Measurements from ENCODE around the gene FCRL1. TPM values are rescaled to one million over a fixed set of nuclear protein-coding genes. Genes with fewer than 3 reads are reported as not detected.

The FCRL1 gene
- total and polyA plus RNA-seq, 4 donors, result 0.26 to 4.2 (median 3.3) TPM

- DNase-seq (peak in 1 of 3 donors; percentile 0), ATAC-seq (ENCODE audit: insufficient read depth, low FRiP score) (peak; percentile 53)
- WGBS, 2 donors, result 77 to 84% methylated on average over 4 of the region's 4 CpGs
- no peaks in the 10 kb centered on the region for H3K36me3 ChIP-seq (ENCODE audit: control insufficient read depth in 4 of 4, insufficient read depth in 4 of 4, low read length in 4 of 4)
- H3K4me3 ChIP-seq, result no peak overlapping the region
- H3K27ac ChIP-seq (ENCODE audit: low read depth in 1 of 2, low read length in 1 of 2), result no peak overlapping the region
- H3K9me3 ChIP-seq (ENCODE audit: control insufficient read depth in 4 of 4, insufficient read depth in 3 of 4, low read length in 3 of 4), result no peaks in the 10 kb centered on the region
- no peak overlapping the region for H3K9ac ChIP-seq (ENCODE audit: insufficient read depth in 1 of 2, low read length in 2 of 2)
- H3K27me3 ChIP-seq (ENCODE audit: control insufficient read depth in 3 of 3, insufficient read depth in 3 of 3, low read length in 2 of 3), result peaks cover 0 to 2% (median 0%) of the 10 kb centered on the region in 3 donors
- no peaks in the 10 kb centered on the region for H3K4me1 ChIP-seq (ENCODE audit: control insufficient read depth in 5 of 5, insufficient read depth in 5 of 5, low read length in 5 of 5)
- TF ChIP-seq CTCF (IDR thresholded peaks at IDR 0.05; ENCODE audit: control extremely low read depth, extremely low read depth), result no peak
Measured at GRCh38 chr1:157844089-157844830, 24.3 kb upstream of the FCRL1 start.

GRCh38 chr1:157842939-157843338 is 23.0 kb upstream of the FCRL1 start:
- no peak overlapping the region for H3K27ac ChIP-seq (ENCODE audit: low read depth in 1 of 2, low read length in 1 of 2)
- 82 to 97% methylated on average over 1 of the region's 1 CpG for WGBS, 2 donors
- H3K9ac ChIP-seq (ENCODE audit: insufficient read depth in 1 of 2, low read length in 2 of 2), result no peak overlapping the region
- TF ChIP-seq CTCF (IDR thresholded peaks at IDR 0.05; ENCODE audit: control extremely low read depth, extremely low read depth), result no peak
- no peak overlapping the region for H3K4me3 ChIP-seq
- no peaks in the 10 kb centered on the region for H3K36me3 ChIP-seq (ENCODE audit: control insufficient read depth in 4 of 4, insufficient read depth in 4 of 4, low read length in 4 of 4)
- DNase-seq (no peak), ATAC-seq (ENCODE audit: insufficient read depth, low FRiP score) (no peak)
- no peaks in the 10 kb centered on the region for H3K4me1 ChIP-seq (ENCODE audit: control insufficient read depth in 5 of 5, insufficient read depth in 5 of 5, low read length in 5 of 5)
- peaks cover 0 to 2% (median 0%) of the 10 kb centered on the region in 3 donors for H3K27me3 ChIP-seq (ENCODE audit: control insufficient read depth in 3 of 3, insufficient read depth in 3 of 3, low read length in 2 of 3)
- H3K9me3 ChIP-seq (ENCODE audit: control insufficient read depth in 4 of 4, insufficient read depth in 3 of 4, low read length in 3 of 4), result no peaks in the 10 kb centered on the region

GRCh38 chr1:157841708-157842107 is 21.8 kb upstream of the FCRL1 start, which contains the start of gene CD5L:
TSS of gene CD5L (minus strand) at chr1:157841808. CDS start at chr1:157841701, 107 bp downstream.
- H3K4me1 ChIP-seq (ENCODE audit: control insufficient read depth in 5 of 5, insufficient read depth in 5 of 5, low read length in 5 of 5), result no peaks in the 10 kb centered on the region
- no peaks in the 10 kb centered on the region for H3K36me3 ChIP-seq (ENCODE audit: control insufficient read depth in 4 of 4, insufficient read depth in 4 of 4, low read length in 4 of 4)
- H3K4me3 ChIP-seq, result no peak within 1 kb of the TSS
- no peak within 1 kb of the TSS for H3K9ac ChIP-seq (ENCODE audit: insufficient read depth in 1 of 2, low read length in 2 of 2)
- no peaks in the 10 kb centered on the region for H3K9me3 ChIP-seq (ENCODE audit: control insufficient read depth in 4 of 4, insufficient read depth in 3 of 4, low read length in 3 of 4)
- 59 to 69% methylated on average over 3 of the region's 3 CpGs for WGBS, 2 donors
- no peak within 1 kb of the TSS for H3K27ac ChIP-seq (ENCODE audit: low read depth in 1 of 2, low read length in 1 of 2)
- no peak for TF ChIP-seq CTCF (IDR thresholded peaks at IDR 0.05; ENCODE audit: control extremely low read depth, extremely low read depth)
- no peak for ATAC-seq (ENCODE audit: insufficient read depth, low FRiP score)
- H3K27me3 ChIP-seq (ENCODE audit: control insufficient read depth in 3 of 3, insufficient read depth in 3 of 3, low read length in 2 of 3), result peaks cover 0 to 2% (median 0%) of the 10 kb centered on the region in 3 donors
- no peak for DNase-seq

All from lung (tissue), 12 donors.